ENCODE measurements around the gene ADAP2. TPM values are rescaled to one million over a fixed set of nuclear protein-coding genes. Genes with fewer than 3 reads are reported as not detected.

ADAP2 gene
- total RNA-seq, 1 donor from 2014 or later: 1.7 TPM

GRCh38 chr17:30982855-30983254 is 61.1 kb downstream of the ADAP2 start:
- no peaks in the 10 kb centered on the region for H3K4me1 Mint-ChIP-seq
- H3K9me3 Mint-ChIP-seq: peaks cover 8% of the 10 kb centered on the region
- no peaks in the 10 kb centered on the region for H3K27me3 Mint-ChIP-seq (ENCODE audit: low read depth)
- H3K4me3 Mint-ChIP-seq: no peak overlapping the region
- no peak for DNase-seq (ENCODE audit: low read depth, low spot score)
- H3K36me3 Mint-ChIP-seq (ENCODE audit: low read depth): peaks cover 16% of the 10 kb centered on the region
- TF ChIP-seq CTCF (conservative IDR thresholded peaks at IDR 0.05): no peak
- no peak overlapping the region for H3K27ac Mint-ChIP-seq (ENCODE audit: unreplicated experiment)

GRCh38 chr17:30990458-30990857 is 68.7 kb downstream of the ADAP2 start:
- H3K4me3 Mint-ChIP-seq: no peak overlapping the region
- H3K27ac Mint-ChIP-seq (ENCODE audit: unreplicated experiment): no peak overlapping the region
- no peaks in the 10 kb centered on the region for H3K36me3 Mint-ChIP-seq (ENCODE audit: low read depth)
- TF ChIP-seq CTCF (conservative IDR thresholded peaks at IDR 0.05): no peak
- DNase-seq (ENCODE audit: low read depth, low spot score): no peak
- no peaks in the 10 kb centered on the region for H3K9me3 Mint-ChIP-seq
- H3K27me3 Mint-ChIP-seq (ENCODE audit: low read depth): no peaks in the 10 kb centered on the region
- H3K4me1 Mint-ChIP-seq: no peaks in the 10 kb centered on the region

- no peaks in the 10 kb centered on the region for H3K9me3 Mint-ChIP-seq
- DNase-seq (ENCODE audit: low read depth, low spot score): no peak
- peaks cover under 1% of the 10 kb centered on the region for H3K36me3 Mint-ChIP-seq (ENCODE audit: low read depth)
- no peak overlapping the region for H3K27ac Mint-ChIP-seq (ENCODE audit: unreplicated experiment)
- no peak overlapping the region for H3K4me3 Mint-ChIP-seq
- H3K27me3 Mint-ChIP-seq (ENCODE audit: low read depth): no peaks in the 10 kb centered on the region
- no peak for TF ChIP-seq CTCF (conservative IDR thresholded peaks at IDR 0.05)
- no peaks in the 10 kb centered on the region for H3K4me1 Mint-ChIP-seq
Observed at GRCh38 chr17:30992551-30992950, 70.8 kb downstream of the ADAP2 start.

- TF ChIP-seq CTCF (conservative IDR thresholded peaks at IDR 0.05): no peak
- H3K4me1 Mint-ChIP-seq: no peaks in the 10 kb centered on the region
- H3K4me3 Mint-ChIP-seq: no peak overlapping the region
- no peak for DNase-seq (ENCODE audit: low read depth, low spot score)
- peaks cover 7% of the 10 kb centered on the region for H3K36me3 Mint-ChIP-seq (ENCODE audit: low read depth)
- no peaks in the 10 kb centered on the region for H3K27me3 Mint-ChIP-seq (ENCODE audit: low read depth)
- H3K27ac Mint-ChIP-seq (ENCODE audit: unreplicated experiment): no peak overlapping the region
- no peaks in the 10 kb centered on the region for H3K9me3 Mint-ChIP-seq
Observed at GRCh38 chr17:30995347-30995746, 73.6 kb downstream of the ADAP2 start.

- H3K4me1 Mint-ChIP-seq: no peaks in the 10 kb centered on the region
- H3K27me3 Mint-ChIP-seq (ENCODE audit: low read depth): no peaks in the 10 kb centered on the region
- H3K27ac Mint-ChIP-seq (ENCODE audit: unreplicated experiment): no peak overlapping the region
- H3K36me3 Mint-ChIP-seq (ENCODE audit: low read depth): peaks cover 7% of the 10 kb centered on the region
- H3K4me3 Mint-ChIP-seq: no peak overlapping the region
- H3K9me3 Mint-ChIP-seq: no peaks in the 10 kb centered on the region
- no peak for DNase-seq (ENCODE audit: low read depth, low spot score)
- TF ChIP-seq CTCF (conservative IDR thresholded peaks at IDR 0.05): no peak
Observed at GRCh38 chr17:30996486-30996885, 74.7 kb downstream of the ADAP2 start.

GRCh38 chr17:30997270-30997669 is 75.5 kb downstream of the ADAP2 start:
- Mint-ChIP-seq H3K36me3 (ENCODE audit: low read depth) (peaks cover 7% of the 10 kb centered on the region), H3K4me3 (no peak overlapping the region), H3K4me1 (no peaks in the 10 kb centered on the region), H3K27ac (ENCODE audit: unreplicated experiment) (no peak overlapping the region), H3K9me3 (no peaks in the 10 kb centered on the region), H3K27me3 (ENCODE audit: low read depth) (no peaks in the 10 kb centered on the region)
- no peak for TF ChIP-seq CTCF (conservative IDR thresholded peaks at IDR 0.05)
- no peak for DNase-seq (ENCODE audit: low read depth, low spot score)

Measured in neural crest cell (in vitro differentiated cells).